K562 (cell line): ENCODE measurements around the gene SETD1B. TPM values are rescaled to one million over a fixed set of nuclear protein-coding genes. Genes with fewer than 3 reads are reported as not detected.
A peak's percentile ranks its signal among the peaks of the same experiment; 100 is the strongest.

ENCODE experiments used
- DMBX1 ChIP-seq: fragments of 250-450 bp; sonication (Bioruptor Pico); IDR thresholded peaks from 2 replicates; pipeline ENCODE4 v1.8.0; 2022; ENCODE audit warnings: inconsistent platforms, mild to moderate bottlenecking, moderate library complexity, borderline replicate concordance
- MAZ ChIP-seq, 2 experiments: fragments of 450-650 bp in 1 of 2; sonication (generic) in 1 of 2; formaldehyde crosslinking; IDR thresholded peaks in 1 of 2; conservative IDR thresholded peaks in 1 of 2; 2 replicates each; pipeline versions ENCODE4 v1.4.0 to v1.5.0; 2020; ENCODE audit warnings: mild to moderate bottlenecking in 1 of 2, missing genetic modification reagents in 1 of 2
- MTA3 ChIP-seq: fragments of 450-650 bp; formaldehyde crosslinking; IDR thresholded peaks from 2 replicates; pipeline ENCODE4 v1.6.1; 2017; ENCODE audit warnings: mild to moderate bottlenecking, borderline replicate concordance
- RAD21 ChIP-seq, 2 experiments: fragments of 250-450 bp in 1 of 2; fragments of 450-650 bp in 1 of 2; sonication (Bioruptor Pico) in 1 of 2; formaldehyde crosslinking in 1 of 2; IDR thresholded peaks in 1 of 2; conservative IDR thresholded peaks in 1 of 2; 2 replicates each; pipeline versions ENCODE4 v1.4.0 to v1.8.0; 2020 to 2022; ENCODE audit warnings: mild to moderate bottlenecking in 2 of 2, moderate library complexity in 1 of 2
- RAD51 ChIP-seq: fragments of 450-650 bp; IDR thresholded peaks from 2 replicates; pipeline ENCODE4 v1.7.1; 2016; ENCODE audit warnings: low read depth, mild to moderate bottlenecking, borderline replicate concordance
- RBM25 ChIP-seq: fragments of 200-400 bp; formaldehyde crosslinking; IDR thresholded peaks from 2 replicates; pipeline ENCODE4 v1.6.1; 2018; ENCODE audit warnings: low read length, low read depth, moderate library complexity; ENCODE audit not compliant: severe bottlenecking
- SMAD2 ChIP-seq: fragments of 150-350 bp; IDR thresholded peaks from 2 replicates; pipeline ENCODE4 v1.6.1; 2014; ENCODE audit warnings: low read depth, mild to moderate bottlenecking, low read length
- STAT5B ChIP-seq: fragments of 250-450 bp; sonication (Bioruptor Pico); IDR thresholded peaks from 2 replicates; pipeline ENCODE4 v1.8.0; 2021; ENCODE audit warnings: mild to moderate bottlenecking, inconsistent platforms
- TBP ChIP-seq: optimal IDR thresholded peaks from 2 replicates; pipeline ENCODE3; 2011; ENCODE audit warnings: low read depth, low read length, improper control_type of control experiment
- TFAM ChIP-seq: fragments of 250-450 bp; sonication (Bioruptor Pico); conservative IDR thresholded peaks from 2 replicates; pipeline ENCODE4 v1.5.0; 2021; ENCODE audit warnings: mild to moderate bottlenecking, moderate library complexity
- ZBTB17 ChIP-seq: fragments of 450-650 bp; formaldehyde crosslinking; IDR thresholded peaks from 2 replicates; pipeline ENCODE4 v1.4.0; 2020; ENCODE audit warnings: mild to moderate bottlenecking
- ZNF133 ChIP-seq: fragments of 250-450 bp; sonication (Bioruptor Pico); IDR thresholded peaks from 2 replicates; pipeline ENCODE4 v1.4.0; 2020; ENCODE audit warnings: mild to moderate bottlenecking
- ZNF140 ChIP-seq: fragments of 250-450 bp; sonication (Bioruptor Pico); IDR thresholded peaks from 2 replicates; pipeline ENCODE4 v1.8.0; 2021; ENCODE audit warnings: moderate library complexity, mild to moderate bottlenecking, inconsistent platforms
- ZNF668 ChIP-seq: fragments of 250-450 bp; sonication (Bioruptor Pico); IDR thresholded peaks from 2 replicates; pipeline ENCODE4 v1.8.0; 2022; ENCODE audit warnings: mild to moderate bottlenecking, inconsistent platforms
- ZNF79 ChIP-seq: fragments of 250-450 bp; sonication (Bioruptor Pico); IDR thresholded peaks from 2 replicates; pipeline ENCODE4 v1.4.0; 2020; ENCODE audit warnings: low read depth, mild to moderate bottlenecking, moderate library complexity
- polyA plus RNA-seq, 8 experiments: library from polyadenylated mRNA; depleted of rRNA in 4 of 8; stranded (reverse) in 5 of 8; unstranded in 3 of 8; fragments of >200 nt; fragmentation: Nextera tagmentation in 2 of 8; fragmentation: Illumina TruSeq in 1 of 8; extraction: Ambion mirVana in 2 of 8; extraction: Trizol in 1 of 8; gene quantifications; 2 replicates each; pipeline versions ENCODE4 v1.2.1 to v1.2.3, GENCODE V29; 2011 to 2014; ENCODE audit warnings: inconsistent platforms in 1 of 8, missing spikeins in 1 of 8
- total RNA-seq, 7 experiments: library from RNA; depleted of rRNA in 6 of 7; stranded (reverse); fragments of >200 nt in 6 of 7; fragmentation: Illumina TruSeq in 2 of 7; extraction: Trizol in 2 of 7; gene quantifications; 2 replicates each; pipeline versions ENCODE4 v1.2.1 to v1.2.3, GENCODE V29; 2011 to 2021; ENCODE audit warnings: low replicate concordance in 1 of 7
- TF ChIP-seq, protein P1 (sequence below): IDR thresholded peaks from 2 replicates; pipeline ENCODE4 v1.6.1; 2016; ENCODE audit warnings: missing genetic modification characterization, missing compliant biosample characterization
- TF ChIP-seq, protein P2 (sequence below), 3 experiments: IDR thresholded peaks in 2 of 3; conservative IDR thresholded peaks in 1 of 3; 2 replicates each; pipeline ENCODE4 v1.5.1; 2011 to 2012; ENCODE audit warnings: low read length in 3 of 3, mild to moderate bottlenecking in 3 of 3, control low read depth in 2 of 3, improper control_type of control experiment in 1 of 3, inconsistent platforms in 1 of 3, low read depth in 1 of 3, mixed read lengths in 1 of 3, moderate library complexity in 1 of 3; ENCODE audit not compliant: insufficient read depth in 2 of 3
- TF ChIP-seq, protein P3 (sequence below): fragments of 250-450 bp; sonication (Bioruptor Pico); IDR thresholded peaks from 2 replicates; pipeline ENCODE4 v1.5.0; 2020; ENCODE audit warnings: mild to moderate bottlenecking, borderline replicate concordance
- TF ChIP-seq, protein P4 (sequence below): fragments of 250-450 bp; sonication (Bioruptor Pico); IDR thresholded peaks from 2 replicates; pipeline ENCODE4 v1.5.0; 2022; ENCODE audit warnings: mild to moderate bottlenecking

SETD1B gene
- total and polyA plus RNA-seq, 9 of the 15 experiments (the other 6 are each of a cell fraction or from before 2014, with no cell fraction given) = 0.48 to 26.6 (median 2.3) TPM

DNA sequence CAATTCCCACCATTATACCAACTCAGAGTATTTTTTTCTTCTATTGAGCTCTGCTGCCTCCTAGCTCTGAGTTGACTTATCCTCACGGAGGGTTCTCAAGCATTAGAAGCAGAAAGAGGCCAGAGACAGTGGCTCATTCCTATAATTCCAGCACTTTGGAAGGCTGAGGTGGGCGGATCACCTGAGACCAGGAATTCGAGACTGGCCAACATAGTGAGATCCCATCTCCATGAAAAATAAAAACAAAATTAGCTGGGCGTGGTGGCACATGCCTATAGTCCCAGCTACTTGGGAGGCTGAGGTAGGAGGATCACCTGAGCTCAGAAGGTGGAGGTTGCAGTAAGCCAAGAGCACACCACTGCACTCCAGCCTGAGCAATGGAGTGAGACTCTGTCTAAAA, 33.9 kb downstream of the SETD1B start (continued):
- TF ChIP-seq, protein P1, sequence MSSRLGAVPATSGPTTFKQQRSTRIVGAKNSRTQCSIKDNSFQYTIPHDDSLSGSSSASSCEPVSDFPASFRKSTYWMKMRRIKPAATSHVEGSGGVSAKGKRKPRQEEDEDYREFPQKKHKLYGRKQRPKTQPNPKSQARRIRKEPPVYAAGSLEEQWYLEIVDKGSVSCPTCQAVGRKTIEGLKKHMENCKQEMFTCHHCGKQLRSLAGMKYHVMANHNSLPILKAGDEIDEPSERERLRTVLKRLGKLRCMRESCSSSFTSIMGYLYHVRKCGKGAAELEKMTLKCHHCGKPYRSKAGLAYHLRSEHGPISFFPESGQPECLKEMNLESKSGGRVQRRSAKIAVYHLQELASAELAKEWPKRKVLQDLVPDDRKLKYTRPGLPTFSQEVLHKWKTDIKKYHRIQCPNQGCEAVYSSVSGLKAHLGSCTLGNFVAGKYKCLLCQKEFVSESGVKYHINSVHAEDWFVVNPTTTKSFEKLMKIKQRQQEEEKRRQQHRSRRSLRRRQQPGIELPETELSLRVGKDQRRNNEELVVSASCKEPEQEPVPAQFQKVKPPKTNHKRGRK (tag) = peak; percentile 34; the same call in 1 of the 2 replicates
- no peak for TF ChIP-seq ZNF140 (CRISPR knock-in tag)
- TF ChIP-seq ZNF79 (CRISPR knock-in tag) = no peak
- no peak for TF ChIP-seq TBP
- TF ChIP-seq MTA3 = no peak
- TF ChIP-seq ZBTB17 (CRISPR knock-in tag) = no peak
- TF ChIP-seq ZNF133 = no peak
- 0 out of 4 replicates have a peak, but pooled peaks of 1 of the 2 experiments have one; percentile 8 for TF ChIP-seq RAD21 (CRISPR knock-in tag; conservative IDR thresholded peaks at IDR 0.05 in 1 of 2, IDR thresholded peaks at IDR 0.05 in 1 of 2)
- TF ChIP-seq DMBX1 (CRISPR knock-in tag) = no peak
- no peak for TF ChIP-seq SMAD2
- TF ChIP-seq, protein P2, sequence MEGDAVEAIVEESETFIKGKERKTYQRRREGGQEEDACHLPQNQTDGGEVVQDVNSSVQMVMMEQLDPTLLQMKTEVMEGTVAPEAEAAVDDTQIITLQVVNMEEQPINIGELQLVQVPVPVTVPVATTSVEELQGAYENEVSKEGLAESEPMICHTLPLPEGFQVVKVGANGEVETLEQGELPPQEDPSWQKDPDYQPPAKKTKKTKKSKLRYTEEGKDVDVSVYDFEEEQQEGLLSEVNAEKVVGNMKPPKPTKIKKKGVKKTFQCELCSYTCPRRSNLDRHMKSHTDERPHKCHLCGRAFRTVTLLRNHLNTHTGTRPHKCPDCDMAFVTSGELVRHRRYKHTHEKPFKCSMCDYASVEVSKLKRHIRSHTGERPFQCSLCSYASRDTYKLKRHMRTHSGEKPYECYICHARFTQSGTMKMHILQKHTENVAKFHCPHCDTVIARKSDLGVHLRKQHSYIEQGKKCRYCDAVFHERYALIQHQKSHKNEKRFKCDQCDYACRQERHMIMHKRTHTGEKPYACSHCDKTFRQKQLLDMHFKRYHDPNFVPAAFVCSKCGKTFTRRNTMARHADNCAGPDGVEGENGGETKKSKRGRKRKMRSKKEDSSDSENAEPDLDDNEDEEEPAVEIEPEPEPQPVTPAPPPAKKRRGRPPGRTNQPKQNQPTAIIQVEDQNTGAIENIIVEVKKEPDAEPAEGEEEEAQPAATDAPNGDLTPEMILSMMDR (IDR thresholded peaks at IDR 0.05 in 2 of 3, conservative IDR thresholded peaks at IDR 0.05 in 1 of 3; ENCODE audit: insufficient read depth in 2 of 3, low read depth in 1 of 3, low read length in 3 of 3) = peak in 1 of 3 experiments; percentile 14; a peak in 1 of 6 replicates
- TF ChIP-seq, protein P3, sequence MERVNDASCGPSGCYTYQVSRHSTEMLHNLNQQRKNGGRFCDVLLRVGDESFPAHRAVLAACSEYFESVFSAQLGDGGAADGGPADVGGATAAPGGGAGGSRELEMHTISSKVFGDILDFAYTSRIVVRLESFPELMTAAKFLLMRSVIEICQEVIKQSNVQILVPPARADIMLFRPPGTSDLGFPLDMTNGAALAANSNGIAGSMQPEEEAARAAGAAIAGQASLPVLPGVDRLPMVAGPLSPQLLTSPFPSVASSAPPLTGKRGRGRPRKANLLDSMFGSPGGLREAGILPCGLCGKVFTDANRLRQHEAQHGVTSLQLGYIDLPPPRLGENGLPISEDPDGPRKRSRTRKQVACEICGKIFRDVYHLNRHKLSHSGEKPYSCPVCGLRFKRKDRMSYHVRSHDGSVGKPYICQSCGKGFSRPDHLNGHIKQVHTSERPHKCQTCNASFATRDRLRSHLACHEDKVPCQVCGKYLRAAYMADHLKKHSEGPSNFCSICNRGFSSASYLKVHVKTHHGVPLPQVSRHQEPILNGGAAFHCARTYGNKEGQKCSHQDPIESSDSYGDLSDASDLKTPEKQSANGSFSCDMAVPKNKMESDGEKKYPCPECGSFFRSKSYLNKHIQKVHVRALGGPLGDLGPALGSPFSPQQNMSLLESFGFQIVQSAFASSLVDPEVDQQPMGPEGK (CRISPR knock-in tag) = no peak
- no peak for TF ChIP-seq RAD51
- no peak for TF ChIP-seq ZNF668 (CRISPR knock-in tag)
- no peak for TF ChIP-seq STAT5B (CRISPR knock-in tag)
- TF ChIP-seq, protein P4, sequence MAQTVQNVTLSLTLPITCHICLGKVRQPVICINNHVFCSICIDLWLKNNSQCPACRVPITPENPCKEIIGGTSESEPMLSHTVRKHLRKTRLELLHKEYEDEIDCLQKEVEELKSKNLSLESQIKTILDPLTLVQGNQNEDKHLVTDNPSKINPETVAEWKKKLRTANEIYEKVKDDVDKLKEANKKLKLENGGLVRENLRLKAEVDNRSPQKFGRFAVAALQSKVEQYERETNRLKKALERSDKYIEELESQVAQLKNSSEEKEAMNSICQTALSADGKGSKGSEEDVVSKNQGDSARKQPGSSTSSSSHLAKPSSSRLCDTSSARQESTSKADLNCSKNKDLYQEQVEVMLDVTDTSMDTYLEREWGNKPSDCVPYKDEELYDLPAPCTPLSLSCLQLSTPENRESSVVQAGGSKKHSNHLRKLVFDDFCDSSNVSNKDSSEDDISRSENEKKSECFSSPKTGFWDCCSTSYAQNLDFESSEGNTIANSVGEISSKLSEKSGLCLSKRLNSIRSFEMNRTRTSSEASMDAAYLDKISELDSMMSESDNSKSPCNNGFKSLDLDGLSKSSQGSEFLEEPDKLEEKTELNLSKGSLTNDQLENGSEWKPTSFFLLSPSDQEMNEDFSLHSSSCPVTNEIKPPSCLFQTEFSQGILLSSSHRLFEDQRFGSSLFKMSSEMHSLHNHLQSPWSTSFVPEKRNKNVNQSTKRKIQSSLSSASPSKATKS (CRISPR knock-in tag) = no peak
- no peak for TF ChIP-seq TFAM (CRISPR knock-in tag)
- peak; percentile 25 for TF ChIP-seq RBM25
- TF ChIP-seq MAZ (CRISPR knock-in tag; conservative IDR thresholded peaks at IDR 0.05 in 1 of 2, IDR thresholded peaks at IDR 0.05 in 1 of 2) = no peak
